Renal pelvis (tissue), 12 donors: ENCODE data around the gene MT1M. TPM values are rescaled to one million over a fixed set of nuclear protein-coding genes. Genes with fewer than 3 reads are reported as not detected.
A peak's percentile ranks its signal among the peaks of the same experiment; 100 is the strongest.
"Not testable (repeated sequence)": the region's sequence is repeated elsewhere in the genome, so short reads cannot be mapped to it uniquely, and the experiment has no call there.

Source experiments
- DNase-seq: peaks from one replicate; pipeline ENCODE4 v3.0.0-alpha.2; 2013
- long read RNA-seq, 16 experiments: transcript quantifications; one replicate each; lab custom pipeline, GENCODE V29; 2026
- polyA plus RNA-seq, 3 donors: library from polyadenylated mRNA; unstranded; fragments of 120-200 nt; gene quantifications; one replicate each; pipeline ENCODE4 v1.2.1, GENCODE V29; 2013; ENCODE audit not compliant: insufficient read length in 3 of 3

MT1M gene
- under 1 TPM in 1 of 3 donors, not detected in 2; 0.26 TPM for polyA plus RNA-seq
- long read RNA-seq, donor 1: 0 reads
- long read RNA-seq, donor 2: 0 reads
- long read RNA-seq, donor 3, partial matches to known transcripts: 0 of 1 reads
- long read RNA-seq, donor 3, other reads (novel, unspliced or antisense): 0 of 1 reads
- long read RNA-seq, donor 4: 0 reads
- long read RNA-seq, donor 5: 0 reads
- long read RNA-seq, donor 6: 0 reads
- long read RNA-seq, donor 7: 0 reads
- long read RNA-seq, donor 8, partial matches to known transcripts: 0 of 1 reads
- long read RNA-seq, donor 8, other reads (novel, unspliced or antisense): 0 of 1 reads
- long read RNA-seq, donor 9: 0 reads
- long read RNA-seq, donor 10: 0 reads
- long read RNA-seq, donor 11: 0 reads
- long read RNA-seq, donor 12: 0 reads
- long read RNA-seq, donor 13: 0 reads
- long read RNA-seq, donor 14: 0 reads
- long read RNA-seq, donor 15: 0 reads
- long read RNA-seq, donor 16, partial matches to known transcripts: 0 of 1 reads
- long read RNA-seq, donor 16, other reads (novel, unspliced or antisense): 0 of 1 reads

DNA sequence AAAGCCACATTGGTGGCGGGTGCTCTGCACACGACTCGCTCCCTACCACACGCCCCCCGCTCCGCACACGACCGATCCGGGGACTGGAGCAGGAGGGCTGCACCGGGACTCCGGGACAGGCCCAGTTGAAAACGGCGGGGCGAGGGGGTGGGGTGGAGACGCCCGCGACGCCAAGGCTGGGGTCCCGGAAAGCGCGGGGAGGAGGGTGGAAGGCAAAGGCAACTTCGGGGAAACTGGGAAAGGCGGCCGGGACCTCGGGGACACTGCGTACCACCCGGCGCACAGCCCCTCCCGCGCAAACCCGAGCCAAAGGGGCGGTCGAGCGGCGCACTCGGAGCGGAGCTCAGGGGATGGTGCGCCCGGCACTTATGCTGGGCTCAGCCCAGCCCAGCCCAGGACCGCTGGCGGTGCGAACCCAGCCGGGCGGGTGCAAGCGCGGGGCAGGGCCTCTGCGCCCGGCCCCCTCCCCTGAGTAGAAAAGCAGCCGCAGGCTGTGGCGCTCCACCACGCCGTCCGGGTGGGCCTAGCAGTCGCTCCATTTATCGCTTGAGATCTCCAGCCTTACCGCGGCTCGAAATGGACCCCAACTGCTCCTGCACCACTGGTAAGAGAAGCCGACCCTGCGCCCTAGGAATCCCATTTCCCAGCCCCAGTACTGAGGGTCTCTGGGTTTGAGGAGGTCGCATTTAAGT, at the start of gene MT1M:
Gene MT1M (plus strand): TSS at position 504 of the 692 bp plus-strand sequence. CDS start 73 bp downstream, at position 577.
- DNase-seq: no peak

DNA sequence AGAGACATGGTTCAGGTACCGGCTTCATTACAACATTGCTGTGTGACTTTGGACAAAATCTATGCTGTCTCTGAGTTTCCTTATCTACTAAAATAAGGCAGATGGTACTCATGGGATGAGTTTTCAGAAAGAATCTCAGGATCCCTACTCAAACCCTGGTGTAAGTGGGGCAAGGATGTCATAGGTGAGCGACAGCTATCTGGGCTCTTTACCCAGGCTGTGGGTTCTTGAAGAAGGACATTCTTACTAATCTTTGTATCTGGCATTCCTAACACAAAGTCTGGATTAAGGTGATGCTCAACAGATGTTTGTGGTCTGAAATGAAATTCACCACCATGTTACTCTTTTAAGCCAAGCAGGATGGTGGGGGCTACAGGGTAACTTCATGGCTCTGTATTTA, 49.5 kb upstream of the MT1M start:
- not testable (repeated sequence) for DNase-seq

DNA sequence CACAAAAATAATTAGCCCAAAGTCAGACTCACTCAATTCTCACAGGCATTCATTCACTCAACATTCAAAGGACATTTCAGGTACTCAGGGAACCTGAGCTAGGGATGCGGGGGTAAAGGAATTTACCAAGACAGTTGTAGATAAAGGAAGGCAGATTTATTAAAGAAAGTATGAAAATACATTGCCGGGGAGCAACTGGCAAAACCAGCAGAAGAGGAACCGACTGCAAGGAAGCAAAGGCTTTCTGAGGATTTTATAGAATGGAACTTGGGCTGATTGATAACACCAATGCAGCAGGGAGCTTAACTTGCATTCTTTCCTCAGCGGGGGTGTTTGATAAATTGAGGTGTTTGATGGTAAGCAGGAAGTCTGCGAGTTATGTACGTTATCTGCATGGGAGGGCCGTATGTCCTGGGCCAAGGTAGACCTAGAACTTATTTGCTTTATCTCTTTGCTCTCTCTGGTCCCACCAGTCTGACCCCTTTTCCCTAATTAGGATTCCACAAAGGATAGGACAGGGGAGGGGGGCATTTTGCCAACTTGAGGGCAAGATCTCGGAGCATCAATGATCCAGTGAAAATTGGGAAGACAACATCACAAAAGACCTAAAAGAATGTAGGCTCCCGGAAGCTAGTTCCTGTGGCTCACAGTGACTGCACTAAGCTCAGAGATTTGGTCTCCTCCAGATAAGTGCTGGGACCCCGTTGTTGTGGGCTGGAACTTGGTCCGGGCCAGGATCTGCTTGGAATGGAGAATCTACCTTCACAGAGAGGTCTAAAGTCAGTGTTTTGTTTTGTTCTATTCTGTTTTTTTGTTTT, 48.9 kb upstream of the MT1M start:
- DNase-seq: no peak

DNA sequence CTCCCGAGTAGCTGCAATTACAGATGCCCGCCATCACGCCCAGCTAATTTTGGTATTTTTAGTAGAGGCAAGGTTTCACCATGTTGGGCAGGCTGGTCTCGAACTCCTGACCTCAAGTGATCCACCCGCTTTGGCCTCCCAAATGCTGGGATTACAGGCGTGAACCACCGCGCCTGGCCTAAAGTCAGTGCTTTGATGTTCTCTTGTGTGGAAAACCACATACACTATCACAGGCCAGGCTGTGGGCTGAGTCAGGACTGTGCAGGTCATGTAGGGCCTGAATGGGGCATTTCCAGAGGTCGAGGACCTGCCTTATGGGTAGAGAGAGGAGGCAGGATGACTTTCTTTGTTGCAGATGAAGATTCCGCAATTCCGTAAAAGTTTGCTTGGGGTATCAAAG, 48.2 kb upstream of the MT1M start:
- no peak for DNase-seq

DNA sequence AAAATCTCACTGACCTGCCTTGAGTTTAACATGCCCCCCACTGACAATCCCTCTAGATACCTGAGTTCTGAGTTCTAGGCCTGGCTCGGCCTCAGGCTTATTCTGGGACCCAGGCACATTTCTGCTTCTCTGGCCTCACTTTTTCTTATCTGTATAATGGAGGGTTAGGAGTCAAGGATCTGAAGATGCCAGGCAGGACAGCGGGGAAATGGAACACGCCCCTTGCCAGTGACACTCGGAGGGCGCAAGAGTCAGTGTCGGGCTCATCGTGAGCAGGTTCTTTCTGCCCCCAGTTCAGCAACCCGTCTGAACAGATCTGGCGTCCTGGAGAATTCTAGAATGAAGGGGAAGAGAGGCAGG, 43.7 kb upstream of the MT1M start:
- DNase-seq: no peak

DNA sequence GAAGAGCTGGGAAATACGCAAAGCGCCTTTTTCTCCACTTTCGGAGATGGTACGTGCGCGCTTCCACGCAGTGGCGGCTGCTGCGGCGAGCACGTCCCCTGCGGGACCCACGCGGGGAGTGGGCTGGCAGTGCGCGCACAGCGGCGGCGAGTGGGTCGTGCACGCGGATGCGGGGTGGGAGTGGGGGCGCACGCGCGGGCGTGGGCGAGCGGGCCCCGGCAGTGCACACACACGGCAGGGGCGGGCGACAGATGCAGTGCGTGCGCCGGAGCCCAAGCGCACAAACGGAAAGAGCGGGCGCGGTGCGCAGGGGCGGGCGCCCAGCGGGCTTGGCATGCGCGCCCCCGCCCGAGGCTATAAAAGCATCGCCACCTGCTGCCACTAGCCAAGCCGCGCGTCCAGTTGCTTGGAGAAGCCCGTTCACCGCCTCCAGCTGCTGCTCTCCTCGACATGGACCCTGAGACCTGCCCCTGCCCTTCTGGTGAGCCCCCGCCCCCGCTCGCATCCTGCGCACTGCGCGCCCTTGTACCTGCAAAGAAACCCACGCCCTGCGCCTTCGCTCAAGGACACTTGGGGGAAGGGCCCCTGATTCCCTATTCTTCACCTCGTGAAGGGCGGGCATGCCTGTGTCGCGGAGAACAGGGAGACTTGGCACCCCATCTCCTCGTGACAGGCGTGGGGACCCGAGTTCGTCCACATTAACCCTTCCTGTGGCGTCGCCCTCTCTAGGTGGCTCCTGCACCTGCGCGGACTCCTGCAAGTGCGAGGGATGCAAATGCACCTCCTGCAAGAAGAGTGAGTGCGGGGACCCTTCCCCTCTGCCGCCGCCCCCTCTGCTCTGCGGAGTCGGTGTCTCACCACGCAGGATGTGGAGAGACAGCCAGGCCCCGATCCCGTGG, 43.1 kb upstream of the MT1M start, which contains the start of gene MT3:
Gene MT3 (plus strand): TSS at position 388 of the 899 bp plus-strand sequence. CDS start 63 bp downstream, at position 451.
- peak; percentile 31 for DNase-seq

DNA sequence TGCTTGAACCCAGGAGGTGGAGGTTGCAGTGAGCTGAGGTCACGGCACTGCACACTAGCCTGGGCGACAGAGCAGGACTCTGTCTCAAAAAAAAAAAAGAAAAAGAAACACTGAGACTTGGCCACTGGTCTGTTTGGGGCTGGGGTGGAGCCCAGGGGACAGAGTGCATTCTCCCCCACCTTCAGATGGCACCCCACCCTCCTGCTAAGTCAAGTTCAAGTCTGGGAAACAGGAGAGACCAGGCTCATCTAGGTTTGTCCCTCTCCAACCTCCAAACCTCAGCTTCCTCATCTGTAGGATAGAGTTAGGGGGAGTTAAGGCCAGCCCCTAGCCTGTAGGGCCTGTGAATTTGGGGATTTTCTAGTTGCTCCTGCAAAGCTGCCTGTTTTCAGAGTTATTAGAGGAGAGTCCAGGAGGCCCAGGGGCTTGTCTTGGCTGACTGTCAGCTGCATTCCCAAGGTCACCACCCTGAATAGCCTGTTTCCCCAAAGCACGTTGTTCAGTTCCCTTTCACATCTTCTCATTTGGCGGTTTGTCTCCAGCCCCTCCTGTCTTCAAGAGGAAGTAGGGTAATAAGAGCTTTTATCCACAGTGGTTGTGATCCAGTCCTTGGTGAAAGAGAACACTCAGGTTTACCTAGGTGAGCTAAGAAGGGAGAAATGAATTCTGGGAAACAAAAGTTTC, 40.9 kb upstream of the MT1M start:
- DNase-seq: no peak

DNA sequence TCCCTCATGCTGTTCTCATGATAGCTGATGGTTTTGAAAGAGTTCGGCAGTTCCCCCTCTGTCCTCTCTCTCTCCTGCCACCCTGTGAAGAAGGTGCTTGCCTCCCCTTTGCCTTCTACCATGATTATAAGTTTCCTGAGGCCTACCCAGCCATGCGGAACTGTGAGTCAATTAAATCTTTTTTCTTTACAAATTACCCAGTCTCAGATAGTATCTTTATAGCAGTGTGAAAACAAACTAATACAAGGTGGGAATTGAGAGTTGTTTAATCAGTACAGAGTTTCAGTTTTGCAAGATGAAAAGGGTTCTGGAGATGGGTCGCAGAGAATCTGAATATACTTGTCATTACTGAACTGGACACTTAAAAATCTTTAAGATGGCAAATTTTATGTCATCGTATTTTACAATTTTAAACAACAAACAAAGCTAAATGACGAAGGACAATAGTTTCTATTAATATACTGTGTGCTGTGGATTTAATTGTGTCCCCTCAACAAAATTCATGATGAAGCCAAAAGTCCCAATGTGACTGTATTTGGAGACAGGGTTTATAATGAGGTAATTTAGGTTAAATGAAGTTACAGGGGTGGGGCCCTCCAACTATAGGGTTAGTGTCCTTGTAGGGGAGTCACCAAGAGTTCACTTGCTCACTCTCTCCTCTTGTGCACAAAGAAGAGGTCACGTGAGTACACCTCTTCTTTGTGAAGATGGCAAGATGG, 38.7 kb upstream of the MT1M start:
- DNase-seq: no peak

DNA sequence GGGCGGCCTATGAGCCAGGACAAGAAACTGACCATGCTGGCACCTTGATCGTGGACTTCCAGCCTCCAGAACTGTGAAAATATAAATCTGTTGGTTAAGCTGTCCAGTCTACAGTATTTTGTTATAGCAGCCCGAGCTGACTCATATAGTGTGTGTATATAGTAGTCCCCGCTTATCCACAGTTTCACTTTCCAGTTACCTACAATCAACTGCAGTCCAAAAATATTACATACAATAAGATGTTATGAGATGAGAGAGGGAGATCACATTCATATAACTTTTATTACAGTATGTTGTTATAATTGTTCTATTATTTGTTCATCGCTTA, 38.2 kb upstream of the MT1M start:
- no peak for DNase-seq

DNA sequence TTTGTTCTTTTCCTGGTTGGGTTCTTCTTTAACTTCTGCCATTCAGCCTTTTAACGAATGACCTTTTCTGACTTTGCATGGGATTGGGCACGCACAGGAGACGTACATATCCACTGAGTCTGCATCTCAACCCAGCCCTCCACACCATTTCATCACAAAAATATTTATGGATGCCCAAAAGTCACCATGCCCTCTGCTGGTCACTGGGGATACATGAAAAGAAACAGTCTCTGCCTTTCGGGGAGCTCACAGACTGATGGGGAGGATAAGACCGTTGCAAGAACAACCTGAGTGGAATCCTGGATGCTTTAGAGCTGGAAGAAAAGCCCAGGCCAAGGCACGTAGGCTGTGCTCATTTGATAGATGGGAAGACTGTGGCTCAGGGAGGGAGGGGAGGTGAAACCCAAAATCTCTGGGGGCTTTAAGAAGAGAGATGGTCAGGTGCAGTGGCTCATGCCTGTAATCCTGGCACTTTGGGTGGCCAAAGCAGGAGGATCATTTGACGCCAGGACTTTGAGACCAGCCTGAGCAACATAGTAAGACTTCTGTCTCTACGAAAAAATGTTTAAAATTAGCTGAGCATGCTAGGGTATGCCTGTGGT, 32.0 kb upstream of the MT1M start:
- no peak for DNase-seq

DNA sequence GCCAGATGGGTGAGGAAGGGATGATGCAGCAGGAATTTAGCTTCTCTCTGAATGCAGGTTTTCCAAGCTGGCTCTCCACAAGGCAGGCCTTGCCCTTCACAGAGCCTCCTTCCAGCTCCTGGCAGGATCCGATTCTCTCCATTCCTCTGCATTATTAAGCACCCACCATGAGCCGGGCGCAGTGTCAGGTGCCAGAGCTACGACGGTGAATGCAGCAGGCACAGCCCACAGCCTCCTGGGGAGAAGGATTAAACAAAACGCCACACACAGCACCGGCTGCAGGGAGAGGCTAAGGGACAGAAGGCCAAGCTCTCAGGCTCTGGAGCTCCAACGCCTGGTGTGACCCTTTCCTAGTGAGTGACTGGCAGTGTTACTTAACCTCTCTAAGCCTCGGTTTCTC, 31.1 kb upstream of the MT1M start:
- DNase-seq: no peak

DNA sequence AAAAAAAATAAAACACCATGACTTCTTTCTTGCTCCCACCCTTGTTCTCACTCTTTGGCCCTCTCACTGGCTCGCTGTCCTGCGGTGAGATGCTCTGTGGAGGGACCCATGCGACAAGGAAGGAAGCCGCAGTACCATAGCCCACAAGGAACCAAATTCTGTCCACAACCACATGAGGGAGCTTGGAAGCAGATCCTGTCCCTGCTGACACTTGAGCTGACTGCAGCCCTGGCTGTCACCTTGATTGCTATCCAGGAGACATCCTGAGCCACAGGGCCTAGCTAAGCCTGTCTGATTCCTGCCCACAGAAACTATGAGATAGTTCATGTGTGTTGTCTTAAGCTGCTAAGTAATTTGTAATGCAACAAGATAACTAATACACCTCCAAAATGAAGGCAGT, 28.9 kb upstream of the MT1M start:
- no peak for DNase-seq

DNA sequence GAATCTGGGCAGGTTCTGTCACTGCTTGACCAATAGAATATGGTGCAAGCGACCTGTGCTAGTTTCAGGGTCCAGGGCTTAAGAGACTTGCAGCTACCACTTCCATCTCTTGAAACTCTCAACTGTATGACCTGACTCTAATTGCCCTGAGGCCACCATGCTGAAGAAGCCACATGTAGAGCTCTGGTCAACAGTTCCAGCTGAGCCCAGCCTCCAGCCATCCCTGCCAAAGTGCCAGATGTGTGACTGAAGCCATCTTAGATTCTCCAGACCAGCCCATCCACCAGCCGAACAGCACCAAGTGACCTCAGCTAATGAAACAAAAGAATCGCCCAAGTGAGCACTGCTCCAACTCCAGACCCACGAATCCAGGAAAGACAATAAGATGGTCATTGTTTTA, 27.5 kb upstream of the MT1M start:
- DNase-seq: no peak

DNA sequence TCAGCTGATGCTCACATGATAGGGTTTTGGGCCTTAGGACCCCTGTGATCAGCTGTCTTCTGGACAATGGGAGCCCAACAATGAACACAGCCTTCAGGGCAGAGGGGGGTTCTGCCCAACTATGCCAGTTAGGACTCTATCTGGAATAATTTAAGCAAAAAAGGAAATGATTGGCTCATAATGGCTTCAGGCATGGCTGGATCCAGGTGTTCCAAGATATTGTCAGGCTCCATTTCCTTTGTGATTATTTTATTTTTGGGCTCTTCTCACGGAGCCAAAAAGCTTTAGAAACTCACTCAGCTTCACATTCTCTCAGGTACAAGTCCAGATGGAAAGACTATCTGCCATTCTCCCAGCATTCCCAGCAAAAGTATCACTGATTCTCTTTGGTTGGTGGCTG, 27.0 kb upstream of the MT1M start:
- no peak for DNase-seq

DNA sequence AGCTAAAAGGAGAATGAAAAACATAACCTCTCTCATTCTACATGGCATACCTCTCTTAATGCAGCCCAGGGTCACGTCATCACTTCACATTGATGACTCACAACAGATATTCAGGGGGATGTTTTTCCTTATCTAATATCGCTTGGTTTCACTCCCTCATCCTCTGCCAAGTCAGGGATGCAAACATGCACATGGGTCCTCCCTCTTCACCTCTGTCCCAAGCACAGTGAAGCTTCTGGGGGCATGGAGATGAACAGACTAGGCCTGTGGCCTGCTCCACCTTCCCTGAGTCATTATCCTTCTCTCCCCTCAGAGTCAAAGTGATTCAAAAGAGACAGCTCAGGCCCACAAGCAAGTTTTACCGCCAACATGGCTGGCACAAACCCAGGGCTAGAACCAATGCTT, 26.4 kb upstream of the MT1M start:
- DNase-seq: no peak

DNA sequence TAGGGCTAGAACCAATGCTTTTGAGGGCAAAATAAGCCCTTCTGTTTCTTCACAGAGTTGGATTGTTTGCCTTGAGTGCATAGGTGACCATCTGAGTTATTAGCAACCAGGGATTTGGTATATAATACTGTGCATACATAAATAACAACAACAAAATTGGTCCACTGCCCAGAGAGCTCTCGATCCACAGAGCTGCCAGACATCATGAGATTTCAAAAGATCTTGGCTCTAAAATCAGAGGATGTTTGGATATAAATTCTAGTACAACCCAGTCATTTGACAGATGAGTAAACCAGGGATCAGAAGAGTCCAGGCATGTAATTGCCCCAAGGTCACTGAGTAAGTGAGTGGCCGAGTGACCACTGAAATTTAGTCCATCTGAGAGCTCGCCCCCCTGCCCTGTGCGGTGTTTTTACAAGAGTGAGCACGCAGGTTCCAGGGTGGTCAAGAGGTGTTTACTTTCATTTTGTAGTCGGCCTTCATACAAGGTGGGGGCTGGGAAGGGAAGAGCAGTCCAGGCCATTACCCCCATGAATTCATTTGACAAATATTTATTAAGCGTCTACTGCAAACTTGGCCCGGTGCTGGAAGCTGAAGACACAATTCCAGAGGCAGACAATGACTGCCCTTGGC, 25.9 kb upstream of the MT1M start:
- DNase-seq: no peak

DNA sequence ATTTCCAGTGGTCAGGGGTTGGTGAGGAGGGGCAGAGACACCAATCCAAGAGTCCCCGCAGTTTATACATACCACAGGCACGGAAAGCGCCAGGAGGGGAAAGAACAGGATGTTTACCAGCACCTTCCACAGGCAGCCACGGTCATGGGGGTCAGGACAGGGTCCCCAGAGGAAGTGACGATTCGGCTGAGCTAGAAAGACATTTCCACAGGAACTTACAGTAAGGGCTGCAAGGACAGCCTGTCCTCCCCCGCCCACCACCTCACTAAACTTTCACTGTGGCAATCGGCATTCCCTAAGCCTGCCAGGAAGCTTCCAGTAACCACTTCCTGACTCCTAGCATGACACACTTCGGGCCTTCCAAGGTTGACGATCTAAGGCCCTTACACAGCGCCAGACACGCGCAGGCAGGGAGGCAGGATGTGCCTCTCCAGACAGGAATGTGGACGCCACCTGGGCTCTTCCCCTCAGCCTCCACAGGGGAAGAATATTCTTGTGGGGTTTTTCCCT, 25.3 kb upstream of the MT1M start:
- no peak for DNase-seq

DNA sequence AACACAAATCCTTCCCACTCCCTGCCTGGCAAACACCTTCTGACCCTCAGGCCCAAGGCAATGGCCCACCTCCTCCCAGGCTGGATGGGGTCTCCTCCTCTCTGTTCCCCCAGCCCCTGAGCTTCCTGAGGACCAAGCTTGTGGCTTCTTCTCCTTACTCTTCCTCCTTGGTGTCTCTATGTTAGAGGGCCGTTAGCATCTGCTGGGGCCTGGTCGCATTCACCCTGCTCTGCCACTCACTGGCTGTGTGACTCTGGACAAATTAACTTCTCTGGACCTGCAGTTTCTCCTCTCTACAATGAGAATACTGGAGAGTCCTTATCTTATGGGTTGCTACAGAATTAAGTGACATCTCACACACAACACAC, 24.8 kb upstream of the MT1M start:
- DNase-seq: no peak
